ENCODE results near the gene CWC15. TPM values are rescaled to one million over a fixed set of nuclear protein-coding genes. Genes with fewer than 3 reads are reported as not detected.
"Not testable (repeated sequence)": the region's sequence is repeated elsewhere in the genome, so short reads cannot be mapped to it uniquely, and the experiment has no call there.

CWC15 gene
- total RNA-seq, 3 donors from 2014 or later = 94.2 to 110 (median 95.1) TPM

GRCh38 chr11:94934362-94934761, 39.0 kb downstream of the CWC15 start:
- peak overlapping the region; percentile 27 for H3K4me3 Mint-ChIP-seq

GRCh38 chr11:94933223-94934130, 39.9 kb downstream of the CWC15 start:
- Mint-ChIP-seq H3K4me3 (no peak overlapping the region), H3K36me3 (ENCODE audit: insufficient read depth) (no peaks in the 10 kb centered on the region), H3K9me3 (no peaks in the 10 kb centered on the region), H3K4me1 (ENCODE audit: low read depth) (peaks cover 38% of the 10 kb centered on the region), H3K27me3 (ENCODE audit: low read depth) (no peaks in the 10 kb centered on the region)
- ATAC-seq (no peak), DNase-seq (no peak)

More at GRCh38 chr11:94934362-94934761, 39.0 kb downstream of the CWC15 start:
- ATAC-seq = peak in 1 of 2 donors; percentile 57
- no peaks in the 10 kb centered on the region for H3K36me3 Mint-ChIP-seq (ENCODE audit: insufficient read depth)
- H3K9me3 Mint-ChIP-seq = no peaks in the 10 kb centered on the region
- H3K4me1 Mint-ChIP-seq (ENCODE audit: low read depth) = peaks cover 36% of the 10 kb centered on the region
- DNase-seq = no peak
- H3K27me3 Mint-ChIP-seq (ENCODE audit: low read depth) = no peaks in the 10 kb centered on the region

- ATAC-seq (no peak), DNase-seq (no peak)
- no peaks in the 10 kb centered on the region for H3K27me3 Mint-ChIP-seq (ENCODE audit: low read depth)
- no peaks in the 10 kb centered on the region for H3K9me3 Mint-ChIP-seq
- no peaks in the 10 kb centered on the region for H3K36me3 Mint-ChIP-seq (ENCODE audit: insufficient read depth)
- no peak overlapping the region for H3K4me3 Mint-ChIP-seq
- H3K4me1 Mint-ChIP-seq (ENCODE audit: low read depth) = peaks cover 43% of the 10 kb centered on the region
These were observed 40.9 kb downstream of the CWC15 start for GRCh38 chr11:94932503-94932902.

GRCh38 chr11:94932072-94932471, 41.3 kb downstream of the CWC15 start:
- ATAC-seq; H3K9me3 Mint-ChIP-seq; DNase-seq; H3K4me3 Mint-ChIP-seq; H3K36me3 Mint-ChIP-seq (ENCODE audit: insufficient read depth); H3K27me3 Mint-ChIP-seq (ENCODE audit: low read depth): not testable (repeated sequence)
- H3K4me1 Mint-ChIP-seq (ENCODE audit: low read depth) = peaks cover 43% of the 10 kb centered on the region

- H3K9me3 Mint-ChIP-seq = peaks cover 11% of the 10 kb centered on the region
- no peak overlapping the region for H3K4me3 Mint-ChIP-seq
- H3K4me1 Mint-ChIP-seq (ENCODE audit: low read depth) = peaks cover 48% of the 10 kb centered on the region
- H3K36me3 Mint-ChIP-seq (ENCODE audit: insufficient read depth) = no peaks in the 10 kb centered on the region
- no peaks in the 10 kb centered on the region for H3K27me3 Mint-ChIP-seq (ENCODE audit: low read depth)
- no peak for ATAC-seq
- no peak for DNase-seq
These were observed 45.0 kb downstream of the CWC15 start for GRCh38 chr11:94928117-94928990.

- H3K27me3 Mint-ChIP-seq (ENCODE audit: low read depth) = no peaks in the 10 kb centered on the region
- ATAC-seq (no peak), DNase-seq (no peak)
- H3K4me1 Mint-ChIP-seq (ENCODE audit: low read depth) = peaks cover 41% of the 10 kb centered on the region
- H3K4me3 Mint-ChIP-seq = no peak overlapping the region
- H3K9me3 Mint-ChIP-seq = peaks cover 11% of the 10 kb centered on the region
- H3K36me3 Mint-ChIP-seq (ENCODE audit: insufficient read depth) = no peaks in the 10 kb centered on the region
These were observed 46.6 kb downstream of the CWC15 start for GRCh38 chr11:94926698-94927237.

- Mint-ChIP-seq H3K4me1 (ENCODE audit: low read depth) (peaks cover 41% of the 10 kb centered on the region), H3K4me3 (no peak overlapping the region), H3K27me3 (ENCODE audit: low read depth) (no peaks in the 10 kb centered on the region), H3K9me3 (peaks cover 11% of the 10 kb centered on the region), H3K36me3 (ENCODE audit: insufficient read depth) (peaks cover 5% of the 10 kb centered on the region)
- ATAC-seq (peak in 1 of 2 donors; percentile 19), DNase-seq (no peak)
These were observed 47.1 kb downstream of the CWC15 start for GRCh38 chr11:94926271-94926625.

GRCh38 chr11:94925422-94926270, 47.7 kb downstream of the CWC15 start:
- H3K4me3 Mint-ChIP-seq = peak overlapping the region; percentile 25
- H3K4me1 Mint-ChIP-seq (ENCODE audit: low read depth) = peaks cover 41% of the 10 kb centered on the region
- peaks cover 11% of the 10 kb centered on the region for H3K9me3 Mint-ChIP-seq
- ATAC-seq (peak in 1 of 2 donors; percentile 40), DNase-seq (no peak)
- peaks cover 6% of the 10 kb centered on the region for H3K36me3 Mint-ChIP-seq (ENCODE audit: insufficient read depth)
- no peaks in the 10 kb centered on the region for H3K27me3 Mint-ChIP-seq (ENCODE audit: low read depth)

GRCh38 chr11:94924612-94925011, 48.7 kb downstream of the CWC15 start:
- Mint-ChIP-seq H3K27me3 (ENCODE audit: low read depth) (no peaks in the 10 kb centered on the region), H3K36me3 (ENCODE audit: insufficient read depth) (peaks cover 6% of the 10 kb centered on the region), H3K4me3 (peak overlapping the region; percentile 25), H3K4me1 (ENCODE audit: low read depth) (peaks cover 45% of the 10 kb centered on the region), H3K9me3 (peaks cover 11% of the 10 kb centered on the region)
- ATAC-seq (peak in 1 of 2 donors; percentile 42), DNase-seq (no peak)

GRCh38 chr11:94924171-94924572, 49.2 kb downstream of the CWC15 start:
- no peak overlapping the region for H3K4me3 Mint-ChIP-seq
- H3K27me3 Mint-ChIP-seq (ENCODE audit: low read depth) = no peaks in the 10 kb centered on the region
- peaks cover 6% of the 10 kb centered on the region for H3K36me3 Mint-ChIP-seq (ENCODE audit: insufficient read depth)
- DNase-seq (no peak), ATAC-seq (peak in 1 of 2 donors; percentile 25)
- H3K9me3 Mint-ChIP-seq = peaks cover 11% of the 10 kb centered on the region
- peaks cover 45% of the 10 kb centered on the region for H3K4me1 Mint-ChIP-seq (ENCODE audit: low read depth)

- H3K4me3 Mint-ChIP-seq = no peak overlapping the region
- ATAC-seq = no peak
- peaks cover 6% of the 10 kb centered on the region for H3K36me3 Mint-ChIP-seq (ENCODE audit: insufficient read depth)
- no peak for DNase-seq
- H3K27me3 Mint-ChIP-seq (ENCODE audit: low read depth) = no peaks in the 10 kb centered on the region
- H3K4me1 Mint-ChIP-seq (ENCODE audit: low read depth) = peaks cover 38% of the 10 kb centered on the region
- peaks cover 11% of the 10 kb centered on the region for H3K9me3 Mint-ChIP-seq
These were observed 50.4 kb downstream of the CWC15 start for GRCh38 chr11:94923004-94923334.

GRCh38 chr11:94922321-94923003, 50.9 kb downstream of the CWC15 start:
- no peak for ATAC-seq
- peaks cover 6% of the 10 kb centered on the region for H3K36me3 Mint-ChIP-seq (ENCODE audit: insufficient read depth)
- no peak for DNase-seq
- peaks cover 11% of the 10 kb centered on the region for H3K9me3 Mint-ChIP-seq
- no peak overlapping the region for H3K4me3 Mint-ChIP-seq
- H3K4me1 Mint-ChIP-seq (ENCODE audit: low read depth) = peaks cover 38% of the 10 kb centered on the region
- no peaks in the 10 kb centered on the region for H3K27me3 Mint-ChIP-seq (ENCODE audit: low read depth)

- ATAC-seq = no peak
- Mint-ChIP-seq H3K27me3 (ENCODE audit: low read depth) (no peaks in the 10 kb centered on the region), H3K9me3 (peaks cover 5% of the 10 kb centered on the region), H3K36me3 (ENCODE audit: insufficient read depth) (peaks cover 6% of the 10 kb centered on the region), H3K4me1 (ENCODE audit: low read depth) (peaks cover 24% of the 10 kb centered on the region), H3K4me3 (no peak overlapping the region)
- no peak for DNase-seq
These were observed 53.0 kb downstream of the CWC15 start for GRCh38 chr11:94920311-94920710.
